Lung microvascular endothelial cell (primary cell): ENCODE measurements around the gene PFKP. TPM values are rescaled to one million over a fixed set of nuclear protein-coding genes. Genes with fewer than 3 reads are reported as not detected.

Experiments
- DNase-seq, 2 donors: peaks; one replicate each; pipeline versions ENCODE4 v3.0.0 to v3.0.0-alpha.2; 2010; ENCODE audit warnings: low read depth in 2 of 2
- total RNA-seq: library from RNA; depleted of rRNA; stranded (reverse); fragments of >200 nt; gene quantifications from 2 replicates; pipeline ENCODE4 v1.2.1, GENCODE V29; 2014

The PFKP gene
- total RNA-seq, 1 donor from 2014 or later: 110 TPM

DNA sequence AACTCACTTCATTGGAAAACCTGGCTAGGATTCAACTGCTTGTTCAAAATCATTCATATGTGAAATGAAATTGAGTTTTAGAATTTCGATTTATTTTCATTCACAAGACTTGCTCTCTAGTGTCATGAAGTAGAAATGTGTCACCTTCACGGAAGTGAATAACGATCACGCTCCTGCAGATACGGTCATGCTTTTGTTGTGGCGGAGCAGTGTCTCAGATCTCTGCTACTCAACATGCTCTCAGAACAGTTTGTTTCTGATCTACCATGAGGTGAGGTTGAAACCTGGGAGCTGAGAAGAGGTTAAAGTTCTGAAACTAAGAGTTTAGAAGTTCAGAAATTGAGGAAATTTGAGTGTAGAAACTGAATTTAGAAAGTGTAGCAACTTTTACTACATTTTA, 119.0 kb downstream of the PFKP start:
- DNase-seq: no peak

Other genes starting within 250 kb of the PFKP start
- gene PITRM1, start 105.2 kb downstream of the PFKP start, total RNA-seq: 35.9 and 54.0 TPM in 2 replicates